Trophoblast cell (in vitro differentiated cells and primary cell): ENCODE measurements around the gene NCAPH2.
A peak's percentile ranks its signal among the peaks of the same experiment; 100 is the strongest.

Source experiments
- DNase-seq, 2 donors: peaks; one replicate each; pipeline ENCODE4 v3.0.0-alpha.2; 2016
- H2AFZ ChIP-seq: 2 replicates; pipeline ENCODE4 v1.6.1; 2013; ENCODE audit warnings: low read length, moderate library complexity, mild to moderate bottlenecking; ENCODE audit not compliant: insufficient read depth, poor library complexity
- H2AK5ac ChIP-seq: 2 replicates; pipeline ENCODE4 v1.6.1; 2013; ENCODE audit warnings: mild to moderate bottlenecking, low read length
- H2BK120ac ChIP-seq: 2 replicates; pipeline ENCODE4 v1.6.1; 2013; ENCODE audit warnings: low read length, mild to moderate bottlenecking, moderate library complexity; ENCODE audit not compliant: insufficient read depth, poor library complexity
- H2BK12ac ChIP-seq: 2 replicates; pipeline ENCODE4 v1.6.1; 2013; ENCODE audit warnings: mild to moderate bottlenecking, low read length, moderate library complexity
- H2BK5ac ChIP-seq: 2 replicates; pipeline ENCODE4 v1.6.1; 2013; ENCODE audit warnings: low read length, low read depth, moderate library complexity, mild to moderate bottlenecking; ENCODE audit not compliant: poor library complexity
- H3K14ac ChIP-seq: 2 replicates; pipeline ENCODE4 v1.6.1; 2013; ENCODE audit warnings: mild to moderate bottlenecking, low read length
- H3K18ac ChIP-seq: 2 replicates; pipeline ENCODE4 v1.6.1; 2013; ENCODE audit warnings: mild to moderate bottlenecking, low read length
- H3K23ac ChIP-seq: 2 replicates; pipeline ENCODE4 v1.6.1; 2013; ENCODE audit warnings: low read length
- H3K27ac ChIP-seq: 2 replicates; pipeline ENCODE4 v1.5.1; 2013; ENCODE audit warnings: low read depth, mild to moderate bottlenecking, inconsistent platforms, low read length, moderate library complexity
- H3K27me3 ChIP-seq: 2 replicates; pipeline ENCODE4 v1.6.1; 2013; ENCODE audit warnings: inconsistent platforms, mild to moderate bottlenecking, low read length, moderate library complexity; ENCODE audit not compliant: insufficient read depth
- H3K36me3 ChIP-seq, 2 experiments: 1 replicate in 1 of 2; 2 replicates in 1 of 2; pipeline ENCODE4 v1.6.1; 2013; ENCODE audit warnings: low read length in 2 of 2, mild to moderate bottlenecking in 2 of 2, moderate library complexity in 1 of 2; ENCODE audit not compliant: insufficient read depth in 2 of 2, control insufficient read depth in 1 of 2
- H3K4ac ChIP-seq: 2 replicates; pipeline ENCODE4 v1.6.1; 2013; ENCODE audit warnings: low read depth, mild to moderate bottlenecking, low read length, moderate library complexity
- H3K4me1 ChIP-seq, 2 experiments: 1 replicate in 1 of 2; 2 replicates in 1 of 2; pipeline ENCODE4 v1.6.1; 2013; ENCODE audit warnings: low read length in 2 of 2, mild to moderate bottlenecking in 2 of 2, moderate library complexity in 1 of 2; ENCODE audit not compliant: insufficient read depth in 2 of 2, control insufficient read depth in 1 of 2
- H3K4me2 ChIP-seq: 2 replicates; pipeline ENCODE4 v1.6.1; 2013; ENCODE audit warnings: inconsistent platforms, mild to moderate bottlenecking, low read length, moderate library complexity
- H3K4me3 ChIP-seq: 2 replicates; pipeline ENCODE4 v1.5.1; 2013; ENCODE audit warnings: mild to moderate bottlenecking, low read depth, low read length, inconsistent platforms
- H3K79me1 ChIP-seq: one replicate; pipeline ENCODE4 v1.6.1; 2013; ENCODE audit warnings: low read length
- H3K79me2 ChIP-seq: 2 replicates; pipeline ENCODE4 v1.6.1; 2013; ENCODE audit warnings: low read length, mild to moderate bottlenecking; ENCODE audit not compliant: control insufficient read depth, insufficient read depth, poor library complexity
- H3K9ac ChIP-seq: 2 replicates; pipeline ENCODE4 v1.6.1; 2013; ENCODE audit warnings: mild to moderate bottlenecking, low read length
- H3K9me3 ChIP-seq: 2 replicates; pipeline ENCODE4 v1.6.1; 2013; ENCODE audit warnings: low read depth, mild to moderate bottlenecking, control low read depth, inconsistent platforms, low read length; ENCODE audit not compliant: insufficient read depth
- H4K12ac ChIP-seq: 2 replicates; pipeline ENCODE4 v1.6.1; 2013; ENCODE audit warnings: low read depth, mild to moderate bottlenecking, low read length, moderate library complexity
- H4K8ac ChIP-seq: 2 replicates; pipeline ENCODE4 v1.6.1; 2013; ENCODE audit warnings: low read depth, mild to moderate bottlenecking, low read length, moderate library complexity
- H4K91ac ChIP-seq: one replicate; pipeline ENCODE4 v1.6.1; 2013; ENCODE audit warnings: low read depth, mild to moderate bottlenecking, low read length, moderate library complexity
- WGBS: extraction: QIAGEN DNeasy Blood & Tissue Kit; methylation state at CpG from one replicate; pipeline ENCODE4 v1.1.7; 2013; ENCODE audit warnings: missing lambda C conversion rate; ENCODE audit not compliant: insufficient read length, insufficient coverage; ENCODE audit errors: extremely low coverage; 5-methylcytosine and 5-hydroxymethylcytosine counted together

NCAPH2 gene

GRCh38 chr22:50476868-50477267 is 31.2 kb upstream of the NCAPH2 start:
- Histone ChIP-seq H4K12ac (no peak overlapping the region), H2AK5ac (no peak overlapping the region), H3K4ac (no peak overlapping the region), H3K9me3 (peaks cover 7% of the 10 kb centered on the region), H3K23ac (no peak overlapping the region), H4K8ac (no peak overlapping the region), H3K79me2 (peaks cover 20% of the 10 kb centered on the region), H3K27me3 (peaks cover 16% of the 10 kb centered on the region), H2BK120ac (no peak overlapping the region), H4K91ac (peak overlapping the region; percentile 19), H2AFZ (no peak overlapping the region), H2BK5ac (no peak overlapping the region), H3K36me3 (peaks cover 0 to 3% of the 10 kb centered on the region in 2 experiments), H3K4me2 (no peak overlapping the region), H3K9ac (no peak overlapping the region), H3K79me1 (peaks cover 11% of the 10 kb centered on the region), H3K4me1 (peaks cover 21 to 28% of the 10 kb centered on the region in 2 experiments), H3K18ac (no peak overlapping the region), H2BK12ac (no peak overlapping the region), H3K4me3 (no peak overlapping the region), H3K27ac (no peak overlapping the region), H3K14ac (no peak overlapping the region)
- no peak for DNase-seq
- WGBS, result no CpG with 5 or more reads among the region's 7 CpGs

- WGBS, result no CpG with 5 or more reads among the region's 12 CpGs
- DNase-seq, result no peak
- no peak overlapping the region for H2AK5ac ChIP-seq
Observed at GRCh38 chr22:50477923-50478322, 30.1 kb upstream of the NCAPH2 start.

GRCh38 chr22:50479721-50480120 is 28.3 kb upstream of the NCAPH2 start:
- peaks cover 7% of the 10 kb centered on the region for H3K9me3 ChIP-seq
- H4K8ac ChIP-seq, result no peak overlapping the region
- no peak overlapping the region for H2BK12ac ChIP-seq
- no CpG with 5 or more reads among the region's 11 CpGs for WGBS
- peaks cover 10 to 12% of the 10 kb centered on the region in 2 experiments for H3K4me1 ChIP-seq
- H3K27ac ChIP-seq, result no peak overlapping the region
- H3K79me1 ChIP-seq, result peaks cover 13% of the 10 kb centered on the region
- H2AK5ac ChIP-seq, result no peak overlapping the region
- H4K91ac ChIP-seq, result no peak overlapping the region
- no peak overlapping the region for H3K4ac ChIP-seq
- H2AFZ ChIP-seq, result no peak overlapping the region
- no peak overlapping the region for H4K12ac ChIP-seq
- no peak overlapping the region for H3K14ac ChIP-seq
- peaks cover 17% of the 10 kb centered on the region for H3K27me3 ChIP-seq
- H3K79me2 ChIP-seq, result peaks cover 7% of the 10 kb centered on the region
- H3K4me2 ChIP-seq, result no peak overlapping the region
- no peak overlapping the region for H3K18ac ChIP-seq
- H3K9ac ChIP-seq, result no peak overlapping the region
- H2BK5ac ChIP-seq, result no peak overlapping the region
- no peak overlapping the region for H3K23ac ChIP-seq
- DNase-seq, result no peak
- no peak overlapping the region for H2BK120ac ChIP-seq
- peak overlapping the region; percentile 0 for H3K4me3 ChIP-seq
- no peaks in the 10 kb centered on the region for H3K36me3 ChIP-seq

More at GRCh38 chr22:50477923-50478322, 30.1 kb upstream of the NCAPH2 start:
- Histone ChIP-seq H3K9me3 (peaks cover 7% of the 10 kb centered on the region), H2BK120ac (no peak overlapping the region), H3K4ac (no peak overlapping the region), H2BK12ac (no peak overlapping the region), H2AFZ (no peak overlapping the region), H3K4me2 (no peak overlapping the region), H4K8ac (no peak overlapping the region), H3K27me3 (peaks cover 17% of the 10 kb centered on the region), H3K36me3 (no peaks in the 10 kb centered on the region), H3K4me3 (no peak overlapping the region), H3K79me2 (peaks cover 18% of the 10 kb centered on the region), H4K91ac (no peak overlapping the region), H4K12ac (no peak overlapping the region), H3K14ac (no peak overlapping the region), H3K4me1 (peaks cover 15 to 19% of the 10 kb centered on the region in 2 experiments), H3K79me1 (peaks cover 13% of the 10 kb centered on the region), H3K23ac (no peak overlapping the region), H2BK5ac (no peak overlapping the region), H3K18ac (no peak overlapping the region), H3K9ac (no peak overlapping the region), H3K27ac (no peak overlapping the region)

- Histone ChIP-seq H2AK5ac (no peak overlapping the region), H3K79me1 (peaks cover 7% of the 10 kb centered on the region), H3K79me2 (peaks cover 2% of the 10 kb centered on the region), H2AFZ (peak overlapping the region; percentile 45), H3K9ac (no peak overlapping the region), H3K4ac (no peak overlapping the region), H3K4me3 (peak overlapping the region; percentile 64), H3K4me2 (peak overlapping the region; percentile 53), H4K12ac (peak overlapping the region; percentile 58), H3K27ac (no peak overlapping the region), H4K91ac (peak overlapping the region; percentile 17), H2BK120ac (peak overlapping the region; percentile 65), H3K18ac (no peak overlapping the region), H2BK12ac (no peak overlapping the region), H3K27me3 (peaks cover 17% of the 10 kb centered on the region), H3K23ac (no peak overlapping the region), H3K14ac (peak overlapping the region; percentile 75), H3K36me3 (no peaks in the 10 kb centered on the region), H4K8ac (peak overlapping the region; percentile 67), H2BK5ac (no peak overlapping the region), H3K9me3 (peaks cover 7% of the 10 kb centered on the region), H3K4me1 (peaks cover 4 to 7% of the 10 kb centered on the region in 2 experiments)
- WGBS, result no CpG with 5 or more reads among the region's 45 CpGs
- DNase-seq, result no peak
Observed at GRCh38 chr22:50481045-50481439, 27.0 kb upstream of the NCAPH2 start.
